GM18511 (cell line): ENCODE measurements around the gene NBPF3.

Experiments used
- ATAC-seq: cut with Tn5 transposase; IDR thresholded peaks from one replicate; pipeline ENCODE4 v1.9.1; 2021; ENCODE audit warnings: mild to moderate bottlenecking, moderate library complexity; ENCODE audit not compliant: unreplicated experiment

NBPF3 gene

GRCh38 chr1:21491488-21492355 lies 51.8 kb downstream of the NBPF3 start:
- ATAC-seq: no peak

GRCh38 chr1:21492356-21492625 lies 52.4 kb downstream of the NBPF3 start:
- ATAC-seq: no peak

GRCh38 chr1:21494196-21494595 lies 54.3 kb downstream of the NBPF3 start:
- ATAC-seq: no peak

GRCh38 chr1:21495225-21495820 lies 55.4 kb downstream of the NBPF3 start:
- ATAC-seq: no peak

GRCh38 chr1:21496063-21496462 lies 56.1 kb downstream of the NBPF3 start:
- ATAC-seq: no peak

GRCh38 chr1:21496886-21497285 lies 56.9 kb downstream of the NBPF3 start:
- no peak for ATAC-seq

- ATAC-seq: no peak
Observed at GRCh38 chr1:21497466-21498061, 57.6 kb downstream of the NBPF3 start.

- ATAC-seq: no peak
Observed at GRCh38 chr1:21499283-21499950, 59.5 kb downstream of the NBPF3 start.

GRCh38 chr1:21503706-21504377 lies 63.9 kb downstream of the NBPF3 start:
- ATAC-seq: no peak

- ATAC-seq: no peak
Observed at GRCh38 chr1:21506804-21507203, 66.9 kb downstream of the NBPF3 start.

- ATAC-seq: no peak
Observed at GRCh38 chr1:21507511-21508270, 67.8 kb downstream of the NBPF3 start.

GRCh38 chr1:21508580-21509350 lies 68.8 kb downstream of the NBPF3 start:
- no peak for ATAC-seq

GRCh38 chr1:21509351-21510112 lies 69.6 kb downstream of the NBPF3 start, which contains the start of gene ALPL:
Gene ALPL (plus strand): TSS chr1:21509423. CDS start chr1:21554082, 44,659 bp downstream.
- ATAC-seq: no peak

- no peak for ATAC-seq
Observed at GRCh38 chr1:21510113-21510493, 70.2 kb downstream of the NBPF3 start.

GRCh38 chr1:21510885-21511578 lies 71.1 kb downstream of the NBPF3 start:
- ATAC-seq: no peak

- ATAC-seq: no peak
Observed at GRCh38 chr1:21511579-21512522, 71.9 kb downstream of the NBPF3 start.

- no peak for ATAC-seq
Observed at GRCh38 chr1:21514245-21514644, 74.3 kb downstream of the NBPF3 start.
